HG03520 (cell line): ENCODE data around the gene CRYGN.

ENCODE experiments used
- ATAC-seq: cut with Tn5 transposase; IDR thresholded peaks from one replicate; pipeline ENCODE4 v1.9.1; 2021; ENCODE audit warnings: mild to moderate bottlenecking, moderate library complexity; ENCODE audit not compliant: unreplicated experiment

Gene CRYGN

DNA sequence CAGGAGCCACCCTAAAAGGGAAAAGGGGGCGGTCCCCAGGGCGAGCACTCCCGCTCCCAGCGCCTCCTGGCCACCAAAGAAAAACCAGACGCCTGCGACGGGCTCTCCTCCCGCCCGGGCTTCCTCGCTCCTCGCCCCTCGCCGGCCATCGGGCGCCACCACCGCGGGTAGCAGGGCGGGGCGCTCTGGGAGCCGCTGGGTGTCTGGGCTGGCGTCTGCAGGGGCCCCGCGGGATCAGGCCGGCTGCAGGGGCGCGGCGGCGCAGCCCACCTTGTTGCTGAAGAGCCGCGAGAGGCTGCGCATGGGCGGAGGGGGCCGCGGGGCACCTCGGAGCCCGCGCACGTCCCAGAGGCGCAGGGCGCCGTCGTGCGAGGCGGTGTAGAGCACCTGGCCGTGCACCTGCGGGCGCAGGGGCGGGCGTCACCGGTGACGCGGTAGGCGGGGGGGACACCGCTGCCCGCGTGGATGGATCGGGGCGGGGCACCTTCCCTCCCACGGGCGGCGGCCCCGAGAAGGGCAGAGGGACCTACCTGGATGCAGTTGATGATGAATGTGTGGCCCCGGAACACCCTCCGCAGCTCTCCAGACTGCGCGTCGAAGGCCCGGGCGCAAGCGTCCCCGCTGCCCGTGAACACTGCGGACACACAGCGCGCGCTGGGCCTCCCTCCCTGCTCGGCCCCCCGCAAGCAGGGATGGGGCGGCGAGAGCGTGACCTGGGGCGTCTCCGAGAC lies 58.4 kb downstream of the CRYGN start:
- no peak for ATAC-seq

DNA sequence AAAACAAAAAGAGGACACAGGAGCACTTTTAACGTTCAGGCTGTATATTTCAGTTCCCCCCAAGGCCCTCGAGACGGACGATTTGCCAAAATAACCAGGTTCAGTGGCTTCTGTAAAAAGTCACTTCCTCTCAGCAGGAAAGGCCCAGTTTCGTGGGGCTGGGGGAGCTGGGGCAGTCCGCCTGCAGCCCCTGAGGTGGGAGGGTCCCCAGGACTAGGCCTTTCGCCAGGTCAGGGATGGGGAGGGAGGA lies 58.9 kb downstream of the CRYGN start:
- no peak for ATAC-seq

DNA sequence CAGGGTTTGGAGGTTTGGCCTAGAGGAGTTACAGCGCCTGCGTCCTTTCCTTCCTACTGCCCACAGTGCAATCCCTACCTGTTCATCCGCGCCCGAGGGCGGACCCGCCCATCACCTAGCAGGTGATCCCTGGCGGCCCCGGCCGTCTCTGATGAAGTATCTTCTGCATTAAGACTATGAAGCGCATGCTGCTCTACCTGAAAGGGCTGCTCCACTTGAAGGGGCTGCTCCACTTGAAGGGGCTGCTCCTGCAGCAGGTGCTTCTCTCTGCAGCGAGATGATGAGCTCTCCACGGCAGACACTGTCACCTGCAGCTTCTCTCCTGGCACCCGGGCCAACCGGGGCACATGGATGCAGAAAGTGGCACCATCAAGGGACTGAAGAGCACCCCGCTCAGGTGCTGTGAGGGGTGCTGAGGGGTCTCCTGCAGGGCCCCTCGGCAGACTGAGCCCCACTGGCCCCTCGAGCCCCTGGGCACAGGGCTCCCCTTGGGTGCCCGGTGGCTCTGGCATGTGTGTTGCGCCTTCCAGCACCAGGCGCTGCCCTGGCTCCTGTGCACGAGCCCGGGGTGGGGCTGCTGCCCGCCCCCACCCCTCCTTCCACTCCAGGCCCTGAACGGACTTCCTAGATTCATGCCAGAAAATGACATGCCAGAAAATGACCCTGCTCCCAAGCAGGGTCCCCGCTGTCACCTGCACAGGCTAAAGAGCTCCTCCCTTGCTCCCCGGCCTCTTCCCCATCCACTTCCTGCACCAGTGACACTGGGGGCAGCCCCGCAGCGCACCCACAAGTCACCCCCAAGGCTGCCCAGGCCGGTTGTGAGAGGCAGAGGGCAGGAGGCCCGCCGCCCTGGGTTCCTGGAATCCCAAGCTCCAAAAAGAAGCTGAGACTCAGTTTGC lies 59.5 kb downstream of the CRYGN start:
- ATAC-seq, result no peak

DNA sequence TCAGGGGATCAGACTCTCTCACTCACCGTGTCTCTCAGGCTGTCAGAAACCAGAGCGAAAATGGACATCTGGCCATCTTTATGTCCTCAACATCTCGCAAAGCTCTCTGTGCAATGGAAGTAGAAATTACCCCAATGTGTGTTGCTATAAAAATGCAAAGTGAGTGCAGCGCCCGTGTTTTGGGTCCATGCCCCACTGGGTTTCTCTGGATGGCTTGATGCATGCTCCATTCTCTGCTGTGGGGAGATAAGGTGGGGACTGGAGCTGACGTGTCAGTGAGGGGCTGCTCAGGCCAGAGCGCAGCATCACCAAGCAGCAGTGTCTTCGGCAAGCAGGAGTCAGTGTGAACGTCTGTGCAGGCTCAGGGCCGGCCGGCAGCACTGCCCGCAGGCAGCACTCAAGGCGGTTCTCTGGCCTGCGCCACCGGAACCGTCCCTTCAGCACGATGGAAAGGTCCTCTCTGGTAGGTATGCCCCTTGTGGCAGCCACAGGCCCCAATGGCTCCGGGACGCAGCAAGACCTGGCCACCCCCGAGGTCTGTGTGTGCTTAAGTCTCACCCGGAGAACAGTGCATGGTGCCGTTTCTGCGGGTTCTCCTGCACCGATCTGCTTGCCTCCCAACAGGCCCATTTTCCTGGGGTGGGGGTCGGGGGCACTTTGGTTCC lies 60.3 kb downstream of the CRYGN start:
- ATAC-seq, result no peak

DNA sequence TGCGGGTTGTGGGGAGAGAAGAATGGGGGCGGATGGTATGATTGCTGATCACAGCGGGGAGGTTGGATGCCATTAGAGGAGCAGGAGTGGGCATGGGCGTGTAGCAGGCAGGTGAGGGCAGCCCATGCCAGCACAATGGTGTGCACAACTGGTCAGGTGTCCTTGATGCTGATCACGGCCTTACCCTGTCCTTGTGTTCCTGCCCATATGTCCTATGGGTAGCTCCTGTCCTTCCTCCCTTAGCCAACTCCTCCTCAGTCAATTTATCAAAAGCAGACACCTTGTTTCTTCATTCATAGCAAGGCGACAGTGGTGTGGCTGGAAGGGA lies 60.8 kb downstream of the CRYGN start:
- ATAC-seq, result no peak
